Smooth muscle cell of the brain vasculature (primary cell): ENCODE results near the gene EPHB3.

ENCODE experiments used
- DNase-seq: peaks from one replicate; pipeline ENCODE4 v3.0.0-alpha.2; 2012; ENCODE audit warnings: low read depth, low spot score

The EPHB3 gene

DNA sequence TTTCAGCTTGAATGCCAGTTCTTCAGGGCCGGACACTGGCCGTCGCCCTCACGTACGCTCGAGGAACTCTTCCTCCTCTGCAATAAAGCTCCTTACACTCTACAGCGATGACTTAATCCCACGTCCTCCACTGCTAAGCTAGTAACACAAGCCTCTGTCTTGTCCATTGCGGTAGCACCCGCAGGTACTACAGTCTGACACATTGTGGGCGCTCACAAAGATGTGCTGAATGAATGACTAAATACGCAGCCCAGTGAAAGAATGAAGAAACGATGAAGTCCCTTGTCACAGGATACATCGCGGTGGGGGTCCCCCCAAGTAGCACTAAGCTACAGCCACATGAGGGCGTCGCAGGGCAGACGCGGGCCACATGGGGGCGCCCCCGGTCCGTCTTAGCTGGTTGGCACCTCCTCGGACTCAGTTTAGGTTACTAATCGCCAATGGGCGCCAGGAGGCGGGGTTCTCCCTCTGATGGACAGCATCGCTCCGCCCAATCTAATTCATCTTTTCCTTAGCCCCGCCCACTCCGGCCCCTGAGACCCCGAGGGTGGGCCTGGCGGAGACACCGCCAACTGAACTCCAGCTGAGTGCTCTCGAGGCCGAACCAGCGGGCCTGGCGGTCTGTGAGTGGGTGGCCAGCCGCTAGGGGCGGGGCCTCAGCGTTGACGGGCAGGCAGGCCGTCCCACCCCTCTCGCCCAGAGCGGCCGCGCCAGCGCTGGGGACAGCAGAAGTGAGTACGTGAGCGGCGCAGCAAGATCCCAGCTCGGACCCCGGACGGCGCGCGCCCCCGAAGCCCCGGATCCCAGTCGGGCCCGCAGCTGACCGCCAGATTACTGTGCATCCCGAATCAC is at the start of gene EPHB3:
TSS of gene EPHB3 (plus strand) at position 725 of the 852 bp plus-strand sequence. CDS start 451 bp downstream, outside the sequence.
- DNase-seq = peak; percentile 98

- DNase-seq = no peak
These were observed 49.0 kb upstream of the EPHB3 start for GRCh38 chr3:184512621-184513020.

- DNase-seq = peak; percentile 35
These were observed 48.1 kb upstream of the EPHB3 start for GRCh38 chr3:184513276-184514170.

DNA sequence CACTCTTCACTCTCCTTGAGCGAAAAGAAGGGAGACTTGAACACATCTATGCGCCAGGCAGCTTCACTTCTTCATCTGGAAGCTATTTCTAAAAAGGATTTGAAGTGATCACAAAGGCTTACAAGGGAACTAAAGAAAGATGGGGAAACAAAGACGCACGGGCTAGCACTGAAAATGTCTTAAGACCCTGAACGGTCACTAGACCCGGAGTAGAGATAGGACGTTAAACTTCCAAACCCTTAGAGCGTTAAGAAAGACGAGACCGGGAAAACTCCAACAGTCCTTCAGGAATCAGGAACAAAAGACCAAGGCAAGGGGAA is 47.5 kb upstream of the EPHB3 start:
- no peak for DNase-seq

DNA sequence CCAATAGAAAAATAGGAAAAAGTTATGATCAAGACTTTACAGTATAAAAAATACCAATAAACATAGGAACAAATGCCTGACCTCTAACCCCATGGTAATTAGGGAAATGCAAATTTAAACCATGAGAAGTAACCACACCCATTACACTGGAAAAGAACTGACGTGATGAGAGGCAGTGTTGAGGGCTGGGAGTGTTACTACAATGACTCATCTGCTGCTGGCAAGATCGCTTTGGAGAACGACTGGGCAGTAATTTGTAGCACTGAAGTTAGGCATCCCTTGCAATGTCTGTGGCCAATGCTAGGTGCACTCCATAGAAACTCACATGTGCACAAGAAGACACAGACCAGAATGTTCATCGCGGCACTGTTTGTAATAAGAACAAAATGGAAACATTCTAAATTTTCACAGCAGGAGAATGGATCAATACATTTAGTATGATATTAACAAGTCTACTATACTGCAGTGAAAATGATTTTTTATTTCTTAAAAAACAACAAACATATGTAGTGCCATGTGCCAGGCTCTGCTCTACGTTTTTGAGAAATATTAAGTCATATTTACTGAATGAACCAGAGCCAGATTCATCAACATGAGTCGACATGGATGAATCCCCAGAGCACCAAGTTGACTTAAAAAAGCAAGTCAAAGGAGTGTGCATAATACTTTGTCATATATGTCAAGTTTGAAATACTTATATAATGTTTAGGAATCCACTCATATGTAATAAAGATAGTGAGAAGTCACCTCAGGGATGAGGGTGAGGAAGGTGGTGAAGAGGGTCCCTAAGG is 37.6 kb upstream of the EPHB3 start:
- no peak for DNase-seq

DNA sequence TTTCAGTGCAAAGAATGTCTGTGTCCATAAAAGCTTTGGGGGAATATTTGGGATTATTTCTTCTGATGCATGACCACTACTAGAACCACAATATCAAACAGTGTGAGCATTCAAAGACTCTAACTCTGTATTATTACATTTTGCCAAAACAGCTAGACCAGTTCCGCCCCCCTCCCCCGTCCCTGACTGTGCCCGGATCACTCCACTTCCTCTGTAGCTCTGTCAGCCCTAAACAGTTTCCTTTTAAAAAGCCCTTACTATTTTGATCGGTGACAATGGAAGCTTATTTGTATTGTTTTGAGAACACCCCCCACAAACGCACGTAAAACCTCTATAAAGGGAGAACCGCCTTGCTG is 36.6 kb upstream of the EPHB3 start:
- DNase-seq = no peak

GRCh38 chr3:184525337-184526087 is 36.1 kb upstream of the EPHB3 start:
- DNase-seq = no peak

GRCh38 chr3:184526088-184526433 is 35.5 kb upstream of the EPHB3 start:
- no peak for DNase-seq

GRCh38 chr3:184531626-184532280 is 29.8 kb upstream of the EPHB3 start:
- DNase-seq = no peak

- DNase-seq = no peak
These were observed 28.4 kb upstream of the EPHB3 start for GRCh38 chr3:184532940-184533732.

DNA sequence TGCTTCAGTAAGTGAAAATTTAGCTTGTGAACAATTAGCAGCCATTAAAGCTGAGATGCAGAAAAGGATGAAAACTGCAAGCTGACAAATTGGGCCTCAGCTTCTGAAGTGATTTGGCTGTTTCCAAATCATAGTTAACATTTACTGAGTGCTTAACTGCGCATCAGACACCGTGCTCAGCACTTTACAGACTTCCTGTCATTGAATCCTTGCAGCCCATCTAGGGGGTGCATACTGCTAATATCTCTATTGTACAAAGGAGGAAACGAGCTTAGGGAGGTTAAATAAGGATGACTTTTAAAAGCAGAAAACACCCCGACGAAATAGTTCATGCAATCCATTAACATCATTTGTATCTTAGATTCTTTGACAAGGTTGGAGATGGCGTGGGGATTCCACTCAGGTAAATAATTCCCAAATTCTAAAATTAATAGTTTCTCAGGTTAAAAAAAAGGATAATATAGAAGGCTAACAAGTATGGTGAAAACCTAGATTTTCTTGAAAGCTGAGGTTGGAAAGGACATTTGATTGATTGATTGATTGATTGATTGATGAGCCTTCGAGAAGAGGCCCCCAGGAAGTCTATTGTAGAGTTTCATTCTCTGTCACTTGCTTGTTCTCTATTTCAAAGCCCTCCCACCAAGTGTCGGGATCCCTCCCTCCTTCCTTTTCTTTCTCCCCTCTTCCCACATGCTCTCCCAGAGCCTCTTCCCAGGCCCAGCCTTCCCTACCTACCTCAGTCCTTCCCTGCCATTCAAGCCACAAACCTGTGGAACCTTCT is 23.5 kb upstream of the EPHB3 start:
- no peak for DNase-seq

- DNase-seq = no peak
These were observed 22.7 kb upstream of the EPHB3 start for GRCh38 chr3:184538666-184539431.

DNA sequence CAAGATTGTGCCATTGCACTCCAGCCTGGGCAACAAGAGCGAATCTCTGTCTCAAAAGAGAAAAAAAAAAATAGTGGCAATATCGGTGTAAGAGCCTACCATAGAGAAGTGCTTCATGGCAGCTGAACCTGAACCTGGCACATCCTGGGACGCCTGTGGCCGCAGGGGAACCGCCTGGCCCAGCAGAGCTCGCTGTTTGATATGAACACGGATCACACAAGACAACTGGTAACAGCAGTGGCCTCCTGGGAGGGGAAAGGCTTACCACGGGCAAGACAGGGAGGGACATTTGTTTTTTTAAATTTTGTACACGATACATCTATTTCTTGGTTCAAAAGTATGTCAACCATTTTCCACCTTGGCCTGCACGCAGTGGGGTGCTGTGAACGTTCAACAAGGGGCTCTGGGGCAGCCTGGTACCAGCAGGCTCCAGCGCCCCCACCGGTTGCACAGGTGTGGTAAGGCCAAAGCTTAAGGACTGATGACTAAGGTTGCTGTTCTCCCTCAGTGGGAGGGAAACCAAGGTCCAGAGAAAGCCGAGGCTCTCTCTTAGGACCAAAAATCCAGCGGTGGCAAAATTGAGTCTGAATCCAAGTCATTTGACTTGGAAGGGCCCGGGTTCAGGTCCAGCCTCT is 21.7 kb upstream of the EPHB3 start:
- no peak for DNase-seq

- DNase-seq = no peak
These were observed 20.6 kb upstream of the EPHB3 start for GRCh38 chr3:184540777-184541681.

DNA sequence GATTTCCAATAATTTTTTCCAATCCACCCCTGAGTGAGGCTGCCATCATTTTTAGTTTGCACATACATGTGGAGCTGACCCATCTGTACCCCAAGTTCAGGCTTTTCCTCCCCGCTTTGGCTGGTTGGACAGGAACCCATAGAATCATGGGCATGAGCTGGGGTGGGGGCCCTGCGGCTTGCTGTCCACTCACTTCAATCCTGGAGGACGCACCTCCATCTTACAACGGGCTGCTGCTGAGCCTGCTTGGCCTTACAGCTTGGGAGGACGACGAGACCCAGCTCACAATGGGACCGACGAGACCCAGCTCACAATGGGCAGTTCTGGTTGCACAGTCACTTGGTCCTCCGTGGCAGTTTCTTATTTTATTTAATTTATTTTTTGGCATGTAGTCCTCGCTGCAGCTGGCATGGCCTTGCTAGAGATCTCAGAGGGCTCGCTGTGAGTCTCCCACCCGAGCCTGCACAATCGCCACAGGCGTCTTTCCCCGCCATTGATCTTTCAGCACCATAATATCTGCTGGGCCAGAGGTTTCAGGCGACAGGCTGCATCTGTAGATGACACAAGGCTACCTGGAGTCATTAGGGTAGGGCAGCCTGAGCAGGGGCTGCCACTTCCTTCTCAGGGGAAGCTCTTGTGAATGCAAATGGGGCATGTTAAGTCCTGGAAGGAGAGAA is 19.6 kb upstream of the EPHB3 start:
- DNase-seq = no peak

- no peak for DNase-seq
These were observed 19.0 kb upstream of the EPHB3 start for GRCh38 chr3:184542577-184542976.
